GM23248 (cell line): ENCODE measurements around the gene PEX16.

Experiments used
- EZH2 ChIP-seq: fragments of 200-600 bp; sonication (generic); IDR thresholded peaks from 2 replicates; pipeline ENCODE4 v1.6.1; 2018; ENCODE audit warnings: antibody characterized with exemption, mild to moderate bottlenecking; ENCODE audit not compliant: insufficient read depth, poor library complexity, severe bottlenecking
- EZH2phosphoT487 ChIP-seq: fragments of 200-600 bp; sonication (generic); IDR thresholded peaks from 2 replicates; pipeline ENCODE4 v1.6.1; 2018; ENCODE audit warnings: antibody characterized with exemption, moderate library complexity, mild to moderate bottlenecking, low read depth; ENCODE audit not compliant: insufficient read depth

- TF ChIP-seq EZH2 = no peak
- no peak for TF ChIP-seq EZH2phosphoT487
Observed at GRCh38 chr11:45930031-45930794, 12.5 kb upstream of the PEX16 start.
